Measurements from ENCODE around the gene SLC11A2.

SLC11A2 gene

DNA sequence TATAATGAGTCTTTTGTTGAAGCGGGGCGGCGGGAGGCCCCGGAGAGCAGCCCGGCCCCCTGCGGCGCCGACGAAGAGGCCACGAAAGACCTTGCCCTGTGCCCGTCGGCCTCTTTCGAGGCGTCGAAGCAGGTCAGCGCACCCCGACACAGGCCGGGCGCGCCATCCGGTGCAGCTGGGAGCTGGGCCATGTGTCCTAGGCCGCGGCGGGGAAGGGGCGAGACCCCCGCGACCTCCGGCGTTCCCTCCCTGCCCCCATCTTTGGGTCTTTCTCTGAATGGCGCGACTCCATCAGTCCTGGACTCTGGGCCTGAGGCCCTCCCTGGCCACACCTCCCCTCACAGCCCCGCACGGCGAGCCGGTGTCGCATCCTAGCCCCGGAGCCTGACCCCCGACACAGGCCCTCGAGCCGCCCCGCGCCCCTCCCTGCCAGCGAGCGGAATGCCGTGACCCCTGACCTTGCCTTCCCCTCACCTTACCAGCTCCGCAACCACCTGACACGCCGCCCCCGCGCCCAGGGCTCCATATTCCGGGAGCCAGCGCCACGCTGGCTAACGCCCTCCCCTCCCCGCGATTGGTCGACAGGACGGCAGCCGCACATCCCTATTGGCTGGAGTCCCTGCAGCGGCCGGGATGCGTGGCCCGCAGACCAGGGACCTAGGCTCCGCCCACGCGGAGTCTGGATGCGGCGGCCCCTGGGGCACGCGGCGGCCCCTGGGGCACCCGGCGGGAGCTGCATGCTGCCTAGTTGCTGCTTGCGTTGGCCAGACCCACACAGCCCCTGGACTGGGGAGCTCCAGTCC, at the start of gene SLC11A2:
SLC11A2 (minus strand) TSS at position 549 of the 803 bp plus-strand sequence. CDS start 15,656 bp downstream, outside the sequence.
- DNase-seq (ENCODE audit: low spot score) = peak; percentile 97

DNA sequence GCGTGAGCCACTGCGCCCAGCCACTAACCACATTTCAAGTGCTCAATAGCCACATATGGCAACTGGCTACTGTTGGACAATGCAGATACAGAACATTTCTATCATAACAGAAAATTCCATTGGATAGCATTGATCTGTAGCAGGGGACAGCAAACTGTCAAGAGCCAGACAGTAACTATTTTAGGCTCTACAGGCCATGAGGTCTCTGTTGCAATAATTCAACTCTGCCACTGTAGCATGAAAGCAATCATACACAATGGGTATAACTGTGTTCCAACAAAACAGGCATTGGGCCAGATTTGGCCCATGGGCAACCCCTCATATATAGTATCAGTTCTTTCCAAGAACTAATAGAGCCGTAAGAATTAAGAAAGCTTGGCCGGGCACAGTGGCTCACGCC, 49.2 kb upstream of the SLC11A2 start:
- DNase-seq (ENCODE audit: low spot score) = no peak

- DNase-seq (ENCODE audit: low spot score) = no peak
These were observed 45.5 kb upstream of the SLC11A2 start for GRCh38 chr12:51071663-51072062.

DNA sequence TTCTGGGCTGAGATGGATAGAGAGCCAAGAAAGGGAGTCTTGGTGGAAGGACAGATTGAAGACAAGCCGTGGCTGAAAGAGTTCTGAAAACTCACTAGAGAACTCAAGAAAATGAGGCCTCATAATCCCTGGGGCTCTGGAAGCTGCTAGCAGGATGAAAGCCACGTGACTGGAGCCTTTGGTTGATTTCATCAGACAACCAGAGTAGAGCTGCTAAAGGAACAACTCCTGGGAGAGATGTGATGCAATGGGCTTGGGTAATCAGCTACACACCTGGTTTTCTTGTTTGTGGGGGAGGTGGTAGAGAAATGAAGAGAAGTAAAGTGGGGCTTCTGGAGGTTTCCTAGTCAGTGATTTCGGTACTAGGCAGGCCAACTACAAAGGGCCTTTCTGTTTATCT, 43.8 kb upstream of the SLC11A2 start:
- DNase-seq (ENCODE audit: low spot score) = no peak

GRCh38 chr12:51067771-51068170, 41.6 kb upstream of the SLC11A2 start:
- no peak for DNase-seq (ENCODE audit: low spot score)

GRCh38 chr12:51067229-51067628, 41.0 kb upstream of the SLC11A2 start:
- DNase-seq (ENCODE audit: low spot score) = no peak

DNA sequence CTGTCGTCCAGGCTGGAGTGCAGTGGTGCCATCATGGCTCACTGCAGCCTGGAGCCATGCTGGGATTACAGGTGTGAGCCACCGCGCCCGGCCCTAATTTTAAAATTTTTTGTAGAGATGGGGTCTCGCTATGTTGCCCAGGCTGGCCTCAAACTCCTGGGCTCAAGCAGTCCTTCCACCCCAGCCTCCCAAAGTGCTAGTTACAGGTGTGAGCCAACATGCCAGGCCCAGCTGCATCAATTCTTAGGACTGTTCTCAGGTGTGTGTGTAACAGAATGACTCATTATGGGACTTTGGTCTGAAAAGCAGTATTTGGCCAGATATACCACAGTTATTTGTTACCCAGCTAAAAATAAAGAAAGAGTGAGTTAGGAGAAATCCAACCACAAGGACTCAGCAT, 39.3 kb upstream of the SLC11A2 start:
- no peak for DNase-seq (ENCODE audit: low spot score)

- DNase-seq (ENCODE audit: low spot score) = no peak
These were observed 36.6 kb upstream of the SLC11A2 start for GRCh38 chr12:51062631-51063397.

DNA sequence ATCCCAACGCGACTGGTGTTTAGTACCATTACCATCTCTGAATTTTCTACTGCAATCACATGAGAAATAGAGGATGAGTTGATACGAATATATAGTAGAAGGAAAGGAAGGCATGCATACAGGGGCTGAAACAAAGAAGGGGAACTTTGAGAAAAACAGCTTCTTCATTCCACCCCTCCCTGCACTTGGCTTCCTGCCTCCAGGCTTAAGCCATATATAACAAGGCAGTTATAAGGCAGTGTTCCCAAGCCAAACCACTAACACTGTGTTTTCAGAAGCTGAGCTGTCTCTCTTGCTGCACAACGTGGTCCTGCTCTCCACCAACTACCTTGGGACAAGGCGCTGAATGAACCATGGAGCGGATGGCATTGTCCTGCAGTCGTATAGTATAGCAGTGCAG, 32.9 kb upstream of the SLC11A2 start:
- no peak for DNase-seq (ENCODE audit: low spot score)

GRCh38 chr12:51056242-51056641, 30.1 kb upstream of the SLC11A2 start:
- peak; percentile 79 for DNase-seq (ENCODE audit: low spot score)

GRCh38 chr12:51055060-51055459, 28.9 kb upstream of the SLC11A2 start:
- no peak for DNase-seq (ENCODE audit: low spot score)

- DNase-seq (ENCODE audit: low spot score) = no peak
These were observed 25.6 kb upstream of the SLC11A2 start for GRCh38 chr12:51051787-51052186.

DNA sequence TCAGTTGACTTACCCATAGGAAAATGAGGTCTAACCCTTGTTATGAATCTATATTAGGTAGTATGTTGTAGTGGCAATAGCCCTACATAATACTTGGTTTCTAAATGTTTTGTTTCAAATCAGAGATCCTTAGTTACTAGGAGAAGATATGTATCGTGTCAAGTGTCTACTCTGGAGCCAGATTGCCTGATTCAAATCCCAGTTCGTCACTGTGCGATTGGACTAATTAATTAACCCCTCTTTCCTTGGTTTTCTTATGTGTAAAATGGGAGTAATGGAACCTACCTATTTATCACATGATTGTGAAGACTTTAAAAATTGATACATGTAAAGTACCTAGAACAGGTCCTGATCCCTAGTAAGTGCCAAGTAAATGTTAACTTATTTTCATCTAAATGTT, 23.3 kb upstream of the SLC11A2 start:
- no peak for DNase-seq (ENCODE audit: low spot score)

GRCh38 chr12:51048661-51049251, 22.6 kb upstream of the SLC11A2 start:
- DNase-seq (ENCODE audit: low spot score) = peak; percentile 29

DNA sequence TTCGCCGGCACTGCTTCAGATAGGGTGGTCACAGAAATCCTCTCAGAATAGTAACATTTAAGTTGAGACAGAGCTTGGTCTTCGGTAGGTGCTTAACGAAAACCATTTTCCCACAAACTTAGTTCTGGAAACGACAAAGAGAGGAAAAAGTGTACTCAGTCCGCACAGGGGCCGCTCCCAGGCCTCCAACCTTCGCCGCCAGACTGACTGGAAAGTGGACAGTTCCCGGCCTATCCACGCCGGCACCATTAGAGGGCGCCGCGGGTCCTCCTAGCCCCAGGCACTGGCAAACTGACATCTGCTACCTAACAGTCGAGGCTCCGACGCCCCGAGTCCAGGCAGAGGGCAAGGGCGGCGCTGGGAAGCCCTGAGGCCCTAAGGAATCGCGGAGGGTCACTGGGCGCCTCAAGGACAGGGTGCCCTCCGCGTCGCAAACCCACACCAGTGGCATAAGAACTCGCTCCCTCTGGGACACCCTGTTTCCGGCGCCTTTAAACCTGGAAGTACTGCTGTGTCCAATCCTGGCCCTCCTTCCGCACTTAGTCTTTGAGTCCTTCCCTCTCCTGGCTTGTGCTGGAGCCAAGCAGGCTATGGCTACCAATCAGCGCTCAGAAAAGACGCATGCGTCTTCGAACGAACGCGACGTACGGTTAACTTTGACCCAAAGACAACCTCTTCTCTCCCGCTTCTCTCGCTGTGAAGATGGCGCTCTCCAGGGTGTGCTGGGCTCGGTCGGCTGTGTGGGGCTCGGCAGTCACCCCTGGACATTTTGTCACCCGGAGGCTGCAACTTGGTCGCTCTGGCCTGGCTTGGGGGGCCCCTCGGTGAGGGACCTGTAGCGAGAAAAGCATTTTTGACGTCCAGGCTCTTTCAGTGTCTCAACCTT, 21.7 kb upstream of the SLC11A2 start, which contains the start of gene LETMD1:
LETMD1 (plus strand) TSS at position 673 of the 886 bp plus-strand sequence; CDS start at position 703, 30 bp downstream.
- peak; percentile 99 for DNase-seq (ENCODE audit: low spot score)

DNA sequence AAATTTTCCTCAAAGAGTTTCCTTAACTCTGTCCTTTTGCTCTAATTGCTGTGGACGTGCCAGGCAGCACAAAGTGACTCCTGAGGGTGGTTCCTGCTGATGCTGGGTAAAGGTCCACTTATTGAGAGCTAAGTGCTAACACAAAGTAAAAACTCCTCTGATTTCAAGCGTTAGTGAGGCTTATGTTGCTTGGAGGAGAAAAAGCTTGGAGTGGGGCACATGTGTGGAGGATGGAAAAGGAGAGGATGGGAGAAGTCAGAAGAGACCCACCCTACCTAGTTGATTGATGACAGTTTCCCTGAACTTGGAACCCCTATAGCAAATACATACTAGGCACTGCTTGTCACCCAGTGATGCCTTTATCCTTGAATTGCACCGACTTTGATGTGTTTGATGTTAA, 10.1 kb upstream of the SLC11A2 start:
- DNase-seq (ENCODE audit: low spot score) = no peak

GRCh38 chr12:51033457-51034089, 7.4 kb upstream of the SLC11A2 start:
- no peak for DNase-seq (ENCODE audit: low spot score)

- DNase-seq (ENCODE audit: low spot score) = no peak
These were observed 6.9 kb upstream of the SLC11A2 start for GRCh38 chr12:51033048-51033447.

GRCh38 chr12:51028813-51029150, 2.6 kb upstream of the SLC11A2 start:
- DNase-seq (ENCODE audit: low spot score) = no peak

GRCh38 chr12:51028126-51028812, 2.1 kb upstream of the SLC11A2 start:
- DNase-seq (ENCODE audit: low spot score) = peak; percentile 88

DNA sequence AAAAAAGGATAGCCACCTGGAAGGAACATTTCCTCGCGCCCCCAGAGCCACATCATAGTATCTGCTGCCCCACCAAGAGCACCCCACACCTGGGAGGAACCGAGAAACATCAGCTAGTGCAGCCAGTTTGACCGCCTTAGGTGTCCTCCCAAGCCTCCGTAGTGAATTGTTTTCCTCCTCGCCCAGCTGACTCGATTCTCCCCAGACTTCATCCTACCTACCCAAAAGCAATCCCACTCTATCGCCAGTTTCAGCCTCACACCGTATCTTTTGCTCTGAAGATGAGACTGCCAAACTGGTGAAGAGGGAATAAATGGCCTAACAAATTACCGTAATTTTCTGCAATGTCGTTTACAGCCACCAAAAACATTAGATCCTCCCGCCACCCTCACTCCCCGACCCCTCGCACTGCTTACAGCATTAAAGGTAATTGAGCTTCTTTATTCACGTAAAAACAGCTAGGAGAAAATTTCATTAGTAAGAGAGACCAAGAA, 1.2 kb upstream of the SLC11A2 start:
- DNase-seq (ENCODE audit: low spot score) = no peak

All from RKO (cell line).